Activated CD4-positive, alpha-beta T cell treated with anti-CD3 and anti-CD28 coated beads for 1 hour (primary cell): ENCODE data around the gene RASL10A.

Experiments used
- DNase-seq: peaks from one replicate; pipeline ENCODE4 v3.0.0-alpha.2; 2020

Gene RASL10A

GRCh38 chr22:29267858-29268510, 47.5 kb downstream of the RASL10A start, which contains the start of the genes EWSR1 and RHBDD3:
TSS of gene EWSR1 (plus strand) at chr22:29268268. CDS start at chr22:29268337, 69 bp downstream.
TSS of gene RHBDD3 (minus strand) at chr22:29267981. CDS start at chr22:29265626, 2,355 bp downstream.
- peak; percentile 95 for DNase-seq

DNA sequence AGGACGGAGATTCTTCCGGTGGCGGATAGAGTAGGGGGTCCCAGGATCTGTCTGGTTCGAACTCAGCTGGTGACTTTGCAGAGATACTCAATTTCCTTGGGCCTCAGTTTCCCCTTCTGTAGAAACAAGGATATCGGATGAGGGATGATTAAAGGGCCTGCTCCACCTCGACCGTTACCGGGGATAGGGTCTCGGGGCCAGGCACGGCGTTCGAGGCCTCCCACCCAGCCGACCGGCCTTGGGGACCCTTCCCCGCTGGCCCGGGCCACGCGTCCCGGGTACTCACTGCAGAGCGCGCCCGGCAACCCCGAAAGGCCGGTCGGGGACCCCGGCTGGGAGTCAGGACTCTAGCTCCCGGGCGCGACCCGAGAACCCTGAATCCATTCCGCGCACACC, 48.0 kb downstream of the RASL10A start:
- no peak for DNase-seq

DNA sequence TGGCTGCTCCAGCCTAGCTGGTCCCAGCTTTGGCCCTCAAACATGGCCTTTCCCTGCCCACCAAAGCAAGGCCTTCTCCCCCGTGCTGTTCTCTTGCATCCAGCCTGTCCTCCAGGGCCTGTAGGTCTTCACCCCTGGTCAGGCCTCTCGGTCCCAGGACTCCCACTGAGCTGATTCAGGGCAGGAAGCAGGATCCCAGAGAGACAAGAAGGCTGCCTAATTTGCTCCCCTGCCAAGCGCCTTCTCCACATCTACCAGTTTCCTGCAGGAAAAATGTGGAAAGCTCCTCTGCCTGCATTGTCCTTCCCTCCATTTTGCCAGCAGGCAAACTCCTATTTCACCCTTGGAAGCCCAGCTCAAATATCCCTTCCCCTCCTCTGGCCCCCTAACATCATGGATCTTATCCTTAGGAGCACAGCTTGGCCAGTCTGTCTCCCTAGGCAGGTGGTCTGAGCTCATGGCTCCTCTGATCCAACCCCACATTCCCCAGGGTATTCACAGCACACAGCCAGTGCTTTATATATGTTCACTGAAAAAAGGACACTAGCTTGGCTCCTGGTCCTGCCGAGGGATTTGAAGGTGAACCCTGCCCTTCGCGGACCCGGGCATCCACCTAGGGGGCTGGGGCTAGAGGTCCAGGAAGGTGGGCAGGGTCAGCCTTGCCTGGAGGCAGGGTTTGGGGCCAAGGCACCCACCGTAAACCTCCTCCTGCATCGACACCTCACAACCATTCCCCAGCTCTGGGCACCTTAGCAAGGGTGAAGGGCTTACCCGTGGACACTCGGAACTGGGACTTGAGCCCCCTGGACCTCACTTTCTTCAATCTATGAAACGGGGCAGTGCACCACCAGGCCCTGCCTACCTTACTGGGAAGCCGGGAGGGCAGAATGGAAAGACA, 48.7 kb downstream of the RASL10A start:
- no peak for DNase-seq

GRCh38 chr22:29265929-29266328, 49.6 kb downstream of the RASL10A start:
- DNase-seq: no peak

- no peak for DNase-seq
These were observed 50.2 kb downstream of the RASL10A start for GRCh38 chr22:29265305-29265704.

- no peak for DNase-seq
These were observed 51.7 kb downstream of the RASL10A start for GRCh38 chr22:29263791-29264276.
